Measurements from ENCODE around the gene RPS25. TPM values are rescaled to one million over a fixed set of nuclear protein-coding genes. Genes with fewer than 3 reads are reported as not detected.
"Not testable (repeated sequence)": the region's sequence is repeated elsewhere in the genome, so short reads cannot be mapped to it uniquely, and the experiment has no call there.

Gene RPS25
- total RNA-seq, 2 donors from 2014 or later: 1,289 to 1,299 TPM

GRCh38 chr11:119065369-119065768 lies 47.2 kb upstream of the RPS25 start:
- Histone ChIP-seq H3K27ac (ENCODE audit: low read depth, low read length) (no peak overlapping the region), H3K4me1 (ENCODE audit: control insufficient read depth, insufficient read depth, low read length) (no peaks in the 10 kb centered on the region), H3K36me3 (ENCODE audit: control insufficient read depth, insufficient read depth, low read length) (peaks cover 10% of the 10 kb centered on the region), H3K27me3 (ENCODE audit: control insufficient read depth, insufficient read depth, low read length, poor library complexity, severe bottlenecking) (no peaks in the 10 kb centered on the region), H3K4me3 (ENCODE audit: low read length) (no peak overlapping the region), H3K9me3 (ENCODE audit: control insufficient read depth, low read length) (no peaks in the 10 kb centered on the region), H3K9ac (ENCODE audit: extremely low read depth, low read length, poor library complexity, severe bottlenecking) (no peak overlapping the region)
- Mint-ChIP-seq H3K4me3 (no peak overlapping the region), H3K27me3 (ENCODE audit: insufficient read depth) (no peaks in the 10 kb centered on the region), H3K4me1 (peaks cover 5% of the 10 kb centered on the region), H3K27ac (no peak overlapping the region), H3K36me3 (ENCODE audit: low read depth) (peaks cover 11% of the 10 kb centered on the region), H3K9me3 (no peaks in the 10 kb centered on the region)
- 57 to 64% methylated on average over 4 of the region's 4 CpGs for WGBS, 2 experiments (ENCODE audit: insufficient coverage in 1 of 2, insufficient read length in 1 of 2)
- TF ChIP-seq CTCF (conservative IDR thresholded peaks at IDR 0.05): peak; percentile 70
- peak; percentile 74 for DNase-seq

GRCh38 chr11:119062779-119063178 lies 44.6 kb upstream of the RPS25 start:
- no peaks in the 10 kb centered on the region for H3K9me3 ChIP-seq (ENCODE audit: control insufficient read depth, low read length)
- Mint-ChIP-seq H3K4me3 (no peak overlapping the region), H3K36me3 (ENCODE audit: low read depth) (peaks cover 6% of the 10 kb centered on the region), H3K27me3 (ENCODE audit: insufficient read depth) (no peaks in the 10 kb centered on the region), H3K9me3 (peaks cover 6% of the 10 kb centered on the region), H3K27ac (no peak overlapping the region), H3K4me1 (peaks cover 8% of the 10 kb centered on the region)
- 95 to 100% methylated on average over 3 to 5 of the region's 5 CpGs for WGBS, 2 experiments (ENCODE audit: insufficient coverage in 1 of 2, insufficient read length in 1 of 2)
- no peaks in the 10 kb centered on the region for H3K27me3 ChIP-seq (ENCODE audit: control insufficient read depth, insufficient read depth, low read length, poor library complexity, severe bottlenecking)
- H3K9ac ChIP-seq (ENCODE audit: extremely low read depth, low read length, poor library complexity, severe bottlenecking): no peak overlapping the region
- H3K27ac ChIP-seq (ENCODE audit: low read depth, low read length): no peak overlapping the region
- H3K4me1 ChIP-seq (ENCODE audit: control insufficient read depth, insufficient read depth, low read length): no peaks in the 10 kb centered on the region
- no peak overlapping the region for H3K4me3 ChIP-seq (ENCODE audit: low read length)
- DNase-seq: no peak
- no peak for TF ChIP-seq CTCF (conservative IDR thresholded peaks at IDR 0.05)
- no peaks in the 10 kb centered on the region for H3K36me3 ChIP-seq (ENCODE audit: control insufficient read depth, insufficient read depth, low read length)

GRCh38 chr11:119061256-119061655 lies 43.1 kb upstream of the RPS25 start:
- WGBS, 2 experiments (ENCODE audit: insufficient coverage in 1 of 2, insufficient read length in 1 of 2): 69 to 92% methylated on average over 2 to 3 of the region's 3 CpGs
- DNase-seq: no peak
- no peak for TF ChIP-seq CTCF (conservative IDR thresholded peaks at IDR 0.05)
- H3K4me3 Mint-ChIP-seq: no peak overlapping the region
- H3K9me3 Mint-ChIP-seq: peaks cover 6% of the 10 kb centered on the region
- Histone ChIP-seq H3K9me3 (ENCODE audit: control insufficient read depth, low read length) (no peaks in the 10 kb centered on the region), H3K36me3 (ENCODE audit: control insufficient read depth, insufficient read depth, low read length) (no peaks in the 10 kb centered on the region), H3K4me1 (ENCODE audit: control insufficient read depth, insufficient read depth, low read length) (no peaks in the 10 kb centered on the region), H3K27me3 (ENCODE audit: control insufficient read depth, insufficient read depth, low read length, poor library complexity, severe bottlenecking) (no peaks in the 10 kb centered on the region), H3K4me3 (ENCODE audit: low read length) (no peak overlapping the region), H3K27ac (ENCODE audit: low read depth, low read length) (no peak overlapping the region), H3K9ac (ENCODE audit: extremely low read depth, low read length, poor library complexity, severe bottlenecking) (no peak overlapping the region)
- H3K36me3 Mint-ChIP-seq (ENCODE audit: low read depth): peaks cover 6% of the 10 kb centered on the region
- no peak overlapping the region for H3K27ac Mint-ChIP-seq
- H3K4me1 Mint-ChIP-seq: peaks cover 9% of the 10 kb centered on the region
- H3K27me3 Mint-ChIP-seq (ENCODE audit: insufficient read depth): no peaks in the 10 kb centered on the region

- not testable (repeated sequence) for H3K27me3 Mint-ChIP-seq (ENCODE audit: insufficient read depth); H3K4me1 ChIP-seq (ENCODE audit: control insufficient read depth, insufficient read depth, low read length); H3K4me3 ChIP-seq (ENCODE audit: low read length); H3K9me3 ChIP-seq (ENCODE audit: control insufficient read depth, low read length); DNase-seq; H3K27ac ChIP-seq (ENCODE audit: low read depth, low read length); H3K9ac ChIP-seq (ENCODE audit: extremely low read depth, low read length, poor library complexity, severe bottlenecking); H3K27me3 ChIP-seq (ENCODE audit: control insufficient read depth, insufficient read depth, low read length, poor library complexity, severe bottlenecking); H3K4me3 Mint-ChIP-seq; H3K9me3 Mint-ChIP-seq; H3K27ac Mint-ChIP-seq
- WGBS, 2 experiments (ENCODE audit: insufficient coverage in 1 of 2, insufficient read length in 1 of 2): 89% methylated on average over 20 of the region's 35 CpGs; no CpG with 5 or more reads in 1 of the 2 experiments
- peaks cover 16% of the 10 kb centered on the region for H3K36me3 ChIP-seq (ENCODE audit: control insufficient read depth, insufficient read depth, low read length)
- Mint-ChIP-seq H3K4me1 (peaks cover 16% of the 10 kb centered on the region), H3K36me3 (ENCODE audit: low read depth) (peaks cover 24% of the 10 kb centered on the region)
Observed at GRCh38 chr11:119059128-119059527, 41.0 kb upstream of the RPS25 start.
